GM08714 (cell line): Measurements from ENCODE around the gene EXOC2.

Experiments
- H3K4me3 ChIP-seq: fragments of 200-500 bp; sonication (Bioruptor generic); 2 replicates; pipeline ENCODE4 v1.5.1; 2014; ENCODE audit warnings: mild to moderate bottlenecking, low read length, inconsistent platforms
- ZNF274 ChIP-seq: IDR thresholded peaks from 2 replicates; pipeline ENCODE4 v1.6.1; 2012; ENCODE audit warnings: mild to moderate bottlenecking, low read depth, low read length

Gene EXOC2

DNA sequence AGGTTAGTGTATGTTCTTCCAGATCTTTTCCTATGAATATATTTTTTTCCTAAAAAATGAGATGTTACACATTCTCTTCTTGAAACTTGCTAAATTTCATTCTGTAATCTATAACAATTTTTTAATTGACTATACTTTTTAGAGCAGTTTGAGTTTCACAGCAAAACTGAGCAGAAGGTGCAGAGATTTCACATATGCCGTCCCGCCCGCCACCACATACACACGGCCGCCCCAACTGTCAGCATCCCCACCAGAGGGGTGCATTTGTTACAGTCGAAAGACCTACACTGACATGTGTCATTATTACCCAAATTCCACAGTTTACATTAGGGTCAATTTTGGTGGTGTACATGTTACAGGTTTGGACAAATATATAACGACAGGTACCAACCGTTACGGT is 184.9 kb downstream of the EXOC2 start:
- H3K4me3 ChIP-seq = no peak overlapping the region
- TF ChIP-seq ZNF274 = no peak

DNA sequence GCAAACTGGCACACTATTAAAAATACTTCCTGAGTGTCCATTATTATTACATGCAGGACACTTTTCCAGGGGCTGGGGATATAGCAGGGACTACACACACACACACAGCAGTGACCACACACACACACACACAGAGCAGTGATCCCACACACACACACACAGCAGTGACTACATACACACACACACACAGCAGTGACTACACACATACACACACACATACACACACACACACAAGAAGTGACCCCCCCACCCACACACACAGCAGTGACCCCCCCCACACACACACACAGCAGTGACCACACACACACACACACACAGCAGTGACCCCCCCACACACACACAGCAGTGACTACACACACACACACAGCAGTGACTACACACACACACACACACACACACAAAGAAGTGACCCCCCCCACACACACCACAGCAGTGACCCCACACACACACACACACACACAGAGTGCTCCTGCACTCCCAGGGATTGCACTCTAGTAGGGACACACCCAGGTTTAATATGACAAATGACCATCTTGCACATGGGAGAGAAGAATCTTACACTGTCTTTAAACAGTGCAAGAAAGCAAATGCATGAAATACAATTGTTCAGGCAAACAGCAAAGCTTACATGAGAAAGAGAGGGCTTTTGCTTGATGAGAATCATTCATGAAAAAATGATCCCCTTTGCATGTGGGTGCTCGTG is 185.9 kb downstream of the EXOC2 start:
- no peak overlapping the region for H3K4me3 ChIP-seq
- TF ChIP-seq ZNF274 = no peak

DNA sequence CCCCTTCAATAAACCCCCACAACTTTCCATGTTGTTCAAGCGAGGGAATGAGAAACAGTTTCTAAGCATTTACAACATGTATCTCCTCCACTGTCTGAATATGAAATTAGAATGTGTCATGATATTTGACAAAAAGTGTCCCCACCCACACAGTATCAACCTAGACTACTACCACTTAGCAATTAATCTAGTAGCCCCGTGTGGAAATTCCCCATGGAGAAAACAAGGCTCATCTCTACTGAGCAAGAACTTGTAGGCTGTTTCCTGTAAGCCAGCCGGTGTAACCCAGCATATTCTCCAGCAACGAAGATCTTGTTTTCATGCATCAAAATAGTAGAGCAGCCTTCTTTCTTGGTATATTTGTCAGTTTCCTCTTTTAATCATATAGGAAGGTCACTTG is 186.4 kb downstream of the EXOC2 start:
- no peak for TF ChIP-seq ZNF274
- H3K4me3 ChIP-seq = no peak overlapping the region

DNA sequence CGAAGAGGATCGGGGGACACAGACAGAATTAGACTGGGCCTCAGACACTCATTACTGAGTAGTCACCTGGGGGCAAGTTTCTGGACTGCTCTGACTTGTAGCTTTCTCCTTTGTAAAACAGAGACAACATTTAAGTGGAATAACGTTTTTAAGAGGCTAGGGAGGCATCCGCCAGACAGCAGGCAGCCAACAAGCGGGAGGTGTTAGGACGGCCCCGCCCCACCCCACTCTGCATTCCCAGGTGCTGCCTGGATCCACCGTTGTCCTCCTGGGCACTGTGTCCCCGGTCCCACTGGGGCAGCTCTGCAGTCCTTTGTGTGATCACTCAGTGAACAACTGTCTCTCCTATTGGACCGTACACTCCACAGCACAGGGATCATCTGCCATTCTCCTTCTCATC is 187.6 kb downstream of the EXOC2 start:
- no peak overlapping the region for H3K4me3 ChIP-seq
- no peak for TF ChIP-seq ZNF274

DNA sequence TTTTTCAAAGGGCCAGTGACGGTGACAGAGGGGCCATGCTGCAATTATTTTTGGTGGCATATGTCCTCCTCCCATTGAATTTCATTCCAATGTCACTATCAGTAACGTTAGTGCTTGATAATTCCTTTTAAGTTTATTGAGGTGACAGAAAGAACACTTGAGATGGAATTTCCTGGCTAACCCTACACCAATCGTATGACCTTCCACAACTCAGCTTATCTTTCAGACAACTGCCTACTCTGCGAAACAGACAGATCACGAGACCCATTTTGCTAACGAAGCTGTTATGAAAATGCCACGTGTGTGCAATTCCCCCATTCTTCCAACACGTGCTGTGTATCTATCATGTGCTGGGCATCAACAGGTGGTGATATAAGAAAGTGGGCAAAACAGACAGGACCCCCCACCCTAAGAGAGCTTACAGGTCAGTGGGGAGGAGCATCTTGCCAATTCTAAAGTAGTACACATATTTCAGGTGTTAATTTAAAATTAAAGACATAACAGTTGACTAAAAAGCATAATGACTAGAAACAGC is 188.4 kb downstream of the EXOC2 start:
- no peak overlapping the region for H3K4me3 ChIP-seq
- no peak for TF ChIP-seq ZNF274

DNA sequence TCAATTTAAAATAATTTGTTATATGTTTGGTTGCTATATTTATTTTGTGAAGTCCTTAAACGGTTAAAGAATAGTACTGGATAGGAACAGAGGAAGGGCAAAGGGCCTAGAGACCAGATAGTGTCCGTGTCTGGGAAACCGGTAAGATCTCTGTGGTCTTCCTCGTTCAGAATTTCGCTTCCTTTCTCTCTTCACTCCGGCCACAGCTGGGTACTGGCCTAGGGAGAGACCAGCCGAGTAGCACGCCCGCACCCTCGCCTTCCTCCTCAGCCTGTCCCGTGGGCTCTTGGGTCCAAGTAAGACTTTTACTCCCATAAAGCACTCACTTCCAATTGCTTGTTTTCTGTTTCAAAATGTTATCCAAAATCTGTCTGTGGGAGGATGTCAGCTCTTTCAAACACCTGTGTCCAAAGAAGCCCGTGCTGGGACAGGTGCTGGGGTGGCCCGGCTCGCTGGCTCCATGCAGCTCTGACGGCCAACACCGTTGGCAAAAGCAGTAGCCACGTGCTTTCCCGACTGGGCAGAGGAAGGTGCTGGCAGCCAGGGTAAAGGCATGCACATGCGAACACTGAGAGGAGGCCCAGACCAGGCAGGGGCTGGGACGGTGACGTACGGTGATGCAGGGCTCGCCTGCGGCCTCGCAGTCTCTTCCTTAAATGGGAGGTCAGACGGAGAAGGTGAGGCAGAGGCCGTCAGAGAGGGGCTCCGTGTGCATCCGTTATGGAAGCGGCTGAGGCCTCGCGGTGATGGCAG is 189.2 kb downstream of the EXOC2 start:
- TF ChIP-seq ZNF274 = no peak
- no peak overlapping the region for H3K4me3 ChIP-seq

DNA sequence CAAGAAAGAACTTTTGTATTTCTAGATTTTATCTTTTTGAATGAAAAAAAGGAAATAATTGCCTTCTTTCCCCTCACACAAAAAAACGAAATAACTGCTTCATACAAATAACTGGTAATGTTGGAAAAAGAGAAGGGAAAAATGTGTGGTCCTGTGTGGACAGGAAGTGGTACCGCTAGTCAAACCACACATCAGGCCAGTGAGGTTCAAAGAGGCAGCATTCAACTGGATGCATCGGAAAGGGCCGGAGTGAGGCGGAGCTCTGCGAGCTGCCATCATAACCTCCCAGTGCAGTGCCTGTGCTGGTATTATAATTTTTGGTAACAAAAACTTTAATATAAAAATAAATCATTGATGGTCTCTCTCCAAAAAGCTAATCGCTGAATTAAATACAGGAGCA is 190.2 kb downstream of the EXOC2 start:
- no peak for TF ChIP-seq ZNF274
- H3K4me3 ChIP-seq = no peak overlapping the region

DNA sequence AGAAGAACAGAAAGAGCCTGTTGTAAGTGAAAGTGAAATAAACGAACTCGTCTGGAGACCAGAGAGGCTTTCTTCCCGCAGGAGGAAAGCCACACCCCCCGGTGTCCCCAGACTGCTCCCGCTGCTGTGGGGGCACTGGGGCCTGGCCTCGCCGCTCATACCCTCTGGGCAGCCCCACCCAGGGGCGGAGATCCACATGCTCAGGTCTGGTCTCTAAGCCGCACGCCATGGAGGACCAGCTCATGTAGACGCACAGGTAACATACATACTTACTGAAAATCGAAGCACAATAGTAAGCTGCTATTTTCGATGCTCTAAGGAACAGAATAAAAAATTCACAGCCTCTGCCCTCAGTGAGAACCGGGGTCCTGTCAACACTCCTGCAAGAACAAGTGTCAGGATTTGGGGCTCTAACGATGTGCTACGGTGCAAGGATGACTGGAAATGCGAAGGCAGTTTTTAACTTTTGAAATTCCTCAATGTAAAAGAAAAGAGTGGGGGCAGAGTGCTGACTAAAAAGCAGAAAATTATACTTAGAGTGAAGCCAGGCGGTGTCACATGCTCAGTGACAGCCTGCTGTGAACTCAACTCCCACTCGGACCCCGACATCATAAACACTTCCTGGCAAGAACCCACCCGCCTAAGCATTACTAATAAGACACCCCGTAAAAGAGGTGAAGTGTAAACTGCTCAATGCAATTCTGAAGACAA is 190.9 kb downstream of the EXOC2 start:
- TF ChIP-seq ZNF274 = no peak
- H3K4me3 ChIP-seq = peak overlapping the region; percentile 40; the same call in 1 of the 2 replicates

DNA sequence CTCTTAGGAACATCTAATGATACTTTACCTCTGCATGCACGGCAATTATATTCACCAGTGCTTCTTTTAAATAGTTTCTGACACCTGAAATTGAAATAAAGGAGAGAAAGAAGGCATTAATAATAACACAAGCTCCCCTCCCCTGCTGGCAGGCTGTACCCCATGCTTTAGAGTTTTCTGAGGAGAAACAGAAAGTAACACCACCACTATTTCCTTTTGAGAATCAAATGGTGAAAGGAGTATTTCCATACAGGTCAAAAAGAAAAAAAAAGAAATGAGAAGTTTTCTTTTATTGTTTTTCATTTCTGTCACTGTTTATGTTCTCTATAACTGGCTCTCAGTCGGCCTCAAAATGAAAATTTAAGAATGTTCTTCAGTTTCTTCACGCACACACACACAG is 193.3 kb downstream of the EXOC2 start:
- TF ChIP-seq ZNF274 = no peak
- no peak overlapping the region for H3K4me3 ChIP-seq

DNA sequence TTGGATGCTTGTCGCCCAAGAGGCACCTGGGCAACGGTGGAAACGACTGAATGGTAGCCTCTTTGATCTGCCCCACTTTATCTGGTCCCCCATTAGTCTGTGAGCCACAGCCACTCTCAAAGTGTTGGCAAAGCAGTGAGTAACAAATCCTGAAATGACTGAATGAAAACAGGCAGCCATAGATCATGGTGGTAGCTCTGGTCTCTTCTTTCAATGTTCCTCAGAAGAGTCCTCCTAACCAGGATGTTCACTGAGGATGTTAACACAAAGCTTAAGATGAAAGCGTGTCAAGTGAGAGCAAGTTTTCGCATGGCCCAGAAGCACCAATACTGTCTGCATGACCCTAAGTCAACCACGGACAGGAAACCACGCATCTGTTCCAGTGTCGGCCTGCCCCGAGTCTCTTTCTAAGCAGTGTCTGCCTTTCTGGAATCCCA is 194.1 kb downstream of the EXOC2 start:
- peak overlapping the region; percentile 49; the same call in 1 of the 2 replicates for H3K4me3 ChIP-seq
- no peak for TF ChIP-seq ZNF274

DNA sequence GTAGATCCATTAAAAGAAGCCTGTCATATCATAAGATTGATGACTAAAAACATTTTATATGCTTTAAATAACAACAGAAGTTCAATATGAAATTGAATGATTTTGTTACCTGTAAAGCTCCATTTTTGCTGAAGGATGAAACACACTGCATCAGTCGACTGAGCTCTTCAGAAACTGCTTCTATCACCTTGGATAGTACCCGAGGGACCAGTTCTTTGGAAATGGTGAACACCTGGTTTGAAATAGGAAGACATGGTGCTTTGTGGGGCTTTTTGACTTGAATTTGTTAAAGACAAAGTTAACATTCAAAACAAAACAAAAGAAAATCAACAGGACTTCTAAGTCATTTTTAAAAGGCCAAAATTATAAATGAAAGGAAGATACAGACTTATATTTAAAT is 195.7 kb downstream of the EXOC2 start:
- H3K4me3 ChIP-seq = no peak overlapping the region
- TF ChIP-seq ZNF274 = no peak

DNA sequence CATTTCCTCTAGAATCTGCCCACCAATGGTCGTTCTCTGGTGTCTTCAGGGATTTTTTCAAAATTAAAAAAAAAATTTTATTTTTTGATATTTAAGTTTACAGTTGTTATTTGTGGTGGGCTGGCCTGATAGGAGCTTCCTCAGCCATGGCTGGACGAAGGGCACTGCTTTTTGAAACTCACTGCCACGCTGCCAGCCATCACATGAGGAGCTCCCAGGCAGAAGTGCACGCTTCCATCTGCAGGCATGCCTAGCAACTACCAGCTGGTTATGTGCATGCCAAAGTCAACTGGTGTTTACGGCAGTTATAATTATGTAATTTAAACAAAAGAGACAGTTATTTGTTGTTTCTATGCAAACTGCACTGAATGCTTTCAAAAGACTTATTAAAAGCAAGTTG is 196.3 kb downstream of the EXOC2 start:
- H3K4me3 ChIP-seq = no peak overlapping the region
- TF ChIP-seq ZNF274 = no peak

DNA sequence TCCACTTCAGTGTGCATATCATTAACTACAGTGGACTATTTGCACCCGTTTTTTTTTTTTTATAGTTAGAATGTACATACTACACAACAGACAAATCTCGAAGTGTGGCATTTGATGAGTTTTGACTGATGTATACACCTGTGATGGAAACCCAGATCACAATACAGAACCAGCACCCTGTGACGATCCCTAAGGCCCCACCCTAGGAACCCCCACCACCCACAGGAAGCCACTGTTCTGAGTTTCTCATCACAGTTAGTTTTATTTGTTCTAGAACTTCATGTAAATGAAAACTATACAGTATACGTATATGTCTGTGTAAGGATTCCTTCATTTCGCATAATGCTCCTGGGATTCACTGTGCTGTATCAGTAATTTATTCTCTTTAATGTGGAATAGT is 198.5 kb downstream of the EXOC2 start:
- no peak for TF ChIP-seq ZNF274

DNA sequence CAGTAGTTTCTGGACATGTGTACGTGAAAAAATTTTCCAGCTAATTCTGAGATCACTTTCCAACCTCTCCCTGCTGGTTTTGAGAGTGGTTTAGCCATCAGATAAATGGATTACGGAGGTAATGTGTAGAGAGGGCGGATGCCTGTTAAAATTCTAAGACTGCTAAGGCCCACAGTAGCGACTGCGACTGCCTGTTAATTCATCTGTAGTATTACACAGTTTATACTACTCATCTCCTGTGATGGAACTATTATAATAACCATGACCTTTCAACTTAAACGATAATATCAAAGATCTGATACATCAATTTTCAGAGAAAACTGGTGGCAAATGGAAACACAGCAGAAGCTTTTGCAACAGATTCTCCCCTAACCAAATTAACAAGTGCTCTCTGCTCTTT is 199.1 kb downstream of the EXOC2 start:
- H3K4me3 ChIP-seq = no peak overlapping the region
- no peak for TF ChIP-seq ZNF274

More for the DNA sequence above, 198.5 kb downstream of the EXOC2 start:
- H3K4me3 ChIP-seq = no peak overlapping the region

DNA sequence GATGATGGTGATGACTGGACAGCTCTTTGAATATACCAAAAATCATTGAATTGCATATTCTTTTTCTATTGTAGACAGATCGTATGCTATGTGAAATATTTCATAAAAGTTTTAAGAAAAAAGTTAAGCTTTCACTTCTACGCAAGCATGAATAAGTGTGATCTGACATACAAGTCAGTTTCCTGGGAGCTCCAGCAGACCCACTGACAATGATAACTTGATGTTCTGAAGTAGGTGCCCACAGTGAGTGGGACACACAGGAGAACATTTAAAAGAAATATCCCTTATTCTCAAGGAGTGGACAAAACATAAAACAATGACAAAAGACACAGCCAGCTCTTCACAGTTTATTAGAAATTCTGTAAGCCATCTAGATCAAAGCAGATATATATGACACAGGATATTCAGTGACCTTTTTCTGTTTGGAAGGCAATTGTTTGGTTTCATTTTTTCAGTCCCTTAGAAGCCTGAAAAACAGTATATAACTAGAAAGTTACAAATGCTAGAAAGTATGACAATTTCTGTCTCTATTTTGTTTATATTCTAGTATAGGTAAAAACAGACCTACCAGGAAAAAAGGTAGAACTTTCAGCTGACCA is 200.0 kb downstream of the EXOC2 start:
- H3K4me3 ChIP-seq = no peak overlapping the region
- TF ChIP-seq ZNF274 = no peak
